Measurements from ENCODE around the gene GUCY2D. TPM values are rescaled to one million over a fixed set of nuclear protein-coding genes. Genes with fewer than 3 reads are reported as not detected.

Gene GUCY2D
- total RNA-seq, 1 donor: not detected

DNA sequence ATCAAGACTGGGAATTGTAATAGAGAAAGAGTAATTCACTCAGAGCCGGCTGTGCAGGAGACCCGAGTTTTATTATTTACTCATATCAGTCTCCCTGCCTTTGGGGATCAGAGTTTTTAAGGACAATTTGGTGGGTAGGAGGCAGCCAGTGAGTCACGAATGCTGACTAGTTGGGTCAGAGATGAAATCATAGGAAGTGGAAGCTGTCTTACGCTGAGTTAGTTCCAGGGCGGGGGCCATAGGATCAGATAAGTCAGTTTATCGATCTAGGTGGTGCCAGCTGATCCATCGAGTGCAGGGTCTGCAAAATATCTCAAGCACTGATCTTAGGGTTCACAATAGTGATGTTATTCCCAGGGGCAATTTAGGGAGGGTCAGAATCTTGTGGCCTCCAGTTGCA lies 20.2 kb upstream of the GUCY2D start:
- TF ChIP-seq, protein P1, sequence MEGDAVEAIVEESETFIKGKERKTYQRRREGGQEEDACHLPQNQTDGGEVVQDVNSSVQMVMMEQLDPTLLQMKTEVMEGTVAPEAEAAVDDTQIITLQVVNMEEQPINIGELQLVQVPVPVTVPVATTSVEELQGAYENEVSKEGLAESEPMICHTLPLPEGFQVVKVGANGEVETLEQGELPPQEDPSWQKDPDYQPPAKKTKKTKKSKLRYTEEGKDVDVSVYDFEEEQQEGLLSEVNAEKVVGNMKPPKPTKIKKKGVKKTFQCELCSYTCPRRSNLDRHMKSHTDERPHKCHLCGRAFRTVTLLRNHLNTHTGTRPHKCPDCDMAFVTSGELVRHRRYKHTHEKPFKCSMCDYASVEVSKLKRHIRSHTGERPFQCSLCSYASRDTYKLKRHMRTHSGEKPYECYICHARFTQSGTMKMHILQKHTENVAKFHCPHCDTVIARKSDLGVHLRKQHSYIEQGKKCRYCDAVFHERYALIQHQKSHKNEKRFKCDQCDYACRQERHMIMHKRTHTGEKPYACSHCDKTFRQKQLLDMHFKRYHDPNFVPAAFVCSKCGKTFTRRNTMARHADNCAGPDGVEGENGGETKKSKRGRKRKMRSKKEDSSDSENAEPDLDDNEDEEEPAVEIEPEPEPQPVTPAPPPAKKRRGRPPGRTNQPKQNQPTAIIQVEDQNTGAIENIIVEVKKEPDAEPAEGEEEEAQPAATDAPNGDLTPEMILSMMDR (IDR thresholded peaks at IDR 0.05; ENCODE audit: insufficient read depth, low read length): no peak
- no peak overlapping the region for H3K4me3 ChIP-seq (ENCODE audit: low read depth, low read length)
- DNase-seq (ENCODE audit: low read depth): peak; percentile 67

DNA sequence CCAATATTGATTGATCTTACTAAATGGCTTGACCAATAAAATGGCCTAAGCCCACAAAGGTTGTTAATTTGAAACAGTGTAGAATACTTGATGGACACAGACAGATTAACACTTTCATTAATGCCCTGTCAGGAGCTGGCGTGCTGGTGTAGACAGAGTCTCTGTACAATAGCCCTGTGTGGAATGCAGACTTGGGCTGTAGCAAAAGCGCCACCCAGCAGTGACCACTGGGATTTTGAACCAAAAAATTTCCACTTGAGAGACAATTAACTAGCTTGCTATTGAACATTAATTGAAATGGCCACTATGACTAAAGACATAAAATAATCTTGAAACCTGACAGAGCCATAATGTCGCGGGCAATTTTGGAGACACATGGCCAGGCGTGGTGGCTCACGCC lies 19.7 kb upstream of the GUCY2D start:
- peak; percentile 49 for DNase-seq (ENCODE audit: low read depth)
- TF ChIP-seq, protein P1 (IDR thresholded peaks at IDR 0.05; ENCODE audit: insufficient read depth, low read length): peak; percentile 32
- no peak overlapping the region for H3K4me3 ChIP-seq (ENCODE audit: low read depth, low read length)

DNA sequence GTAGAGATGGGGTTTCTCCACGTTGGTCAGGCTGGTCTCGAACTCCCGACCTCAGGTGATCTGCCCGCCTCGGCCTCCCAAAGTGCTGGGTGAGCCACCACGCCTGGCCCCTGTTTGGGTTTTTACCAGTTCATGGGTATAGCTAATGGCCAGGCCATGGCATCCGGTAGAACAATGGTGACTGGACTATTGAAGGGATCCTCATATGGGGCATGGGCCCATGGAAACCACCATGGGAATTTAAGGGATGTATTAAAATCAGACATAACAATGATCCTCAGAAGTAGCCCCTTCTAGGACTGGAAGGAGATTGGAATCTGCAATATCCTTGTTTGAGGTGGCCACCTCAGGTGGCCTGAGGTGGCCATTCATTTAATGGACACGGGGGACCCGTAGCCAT lies 17.5 kb upstream of the GUCY2D start:
- no peak overlapping the region for H3K4me3 ChIP-seq (ENCODE audit: low read depth, low read length)
- no peak for DNase-seq (ENCODE audit: low read depth)
- TF ChIP-seq, protein P1 (IDR thresholded peaks at IDR 0.05; ENCODE audit: insufficient read depth, low read length): no peak

DNA sequence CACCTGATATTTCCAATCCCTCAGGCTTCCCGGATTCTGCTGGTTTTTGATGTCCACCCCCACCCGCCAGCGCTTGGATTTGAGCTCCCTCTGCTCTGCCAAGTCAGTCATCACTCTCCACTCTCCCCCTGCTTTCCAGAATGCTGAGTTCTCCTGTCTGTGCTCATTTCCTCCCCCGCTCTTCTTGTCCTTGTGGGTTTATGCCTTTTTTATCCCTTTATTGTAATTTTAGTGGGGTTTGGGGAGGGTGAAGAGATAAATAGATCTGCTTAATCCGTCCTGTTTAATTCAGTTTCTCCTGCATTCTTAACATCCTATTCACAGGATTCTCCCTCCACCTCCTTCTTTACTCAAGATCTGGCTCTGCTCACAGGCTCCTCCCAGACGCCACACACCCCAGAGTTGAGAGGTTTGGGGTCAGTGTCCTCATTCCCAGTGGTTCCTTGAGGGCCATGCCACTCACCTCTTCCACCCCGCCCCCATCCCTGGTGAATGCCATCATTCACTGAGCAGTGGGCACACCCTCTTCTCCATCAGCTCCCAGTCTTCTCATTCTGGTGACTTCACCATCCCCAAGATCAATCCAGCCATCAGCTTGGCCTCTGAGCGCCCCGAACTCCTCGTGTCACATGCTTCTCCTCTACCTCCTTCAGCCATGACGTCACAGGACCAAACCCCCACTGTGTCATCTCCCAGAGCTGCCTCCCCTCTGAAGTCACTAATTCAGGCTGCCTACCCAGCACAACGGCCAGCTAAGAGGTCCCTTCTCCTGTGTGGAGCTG lies 15.1 kb upstream of the GUCY2D start:
- TF ChIP-seq, protein P1 (IDR thresholded peaks at IDR 0.05; ENCODE audit: insufficient read depth, low read length): no peak
- DNase-seq (ENCODE audit: low read depth): peak; percentile 49

DNA sequence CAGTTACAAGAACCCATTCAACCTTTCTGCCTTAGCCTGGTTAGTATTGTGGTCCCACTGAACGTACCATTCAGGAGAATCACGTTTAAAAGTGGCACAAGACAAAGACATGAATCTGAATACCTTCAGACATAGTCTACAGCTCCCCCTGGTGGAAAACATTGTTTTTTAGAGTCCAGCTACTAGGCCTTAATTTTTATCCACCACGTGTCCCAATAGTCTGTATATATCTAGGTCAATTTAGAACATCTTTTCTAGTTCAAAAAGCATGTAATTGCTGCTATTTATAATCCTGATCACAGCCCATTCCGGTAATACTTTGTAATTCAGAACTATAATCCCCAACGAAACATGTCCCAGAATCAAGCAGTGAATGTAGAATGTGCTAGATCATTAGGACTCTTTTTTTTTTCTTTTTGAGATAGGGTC lies 13.7 kb upstream of the GUCY2D start:
- peak; percentile 94 for DNase-seq (ENCODE audit: low read depth)
- no peak overlapping the region for H3K4me3 ChIP-seq (ENCODE audit: low read depth, low read length)
- TF ChIP-seq, protein P1 (IDR thresholded peaks at IDR 0.05; ENCODE audit: insufficient read depth, low read length): peak; percentile 57

More for the DNA sequence above, 15.1 kb upstream of the GUCY2D start:
- H3K4me3 ChIP-seq (ENCODE audit: low read depth, low read length): no peak overlapping the region

DNA sequence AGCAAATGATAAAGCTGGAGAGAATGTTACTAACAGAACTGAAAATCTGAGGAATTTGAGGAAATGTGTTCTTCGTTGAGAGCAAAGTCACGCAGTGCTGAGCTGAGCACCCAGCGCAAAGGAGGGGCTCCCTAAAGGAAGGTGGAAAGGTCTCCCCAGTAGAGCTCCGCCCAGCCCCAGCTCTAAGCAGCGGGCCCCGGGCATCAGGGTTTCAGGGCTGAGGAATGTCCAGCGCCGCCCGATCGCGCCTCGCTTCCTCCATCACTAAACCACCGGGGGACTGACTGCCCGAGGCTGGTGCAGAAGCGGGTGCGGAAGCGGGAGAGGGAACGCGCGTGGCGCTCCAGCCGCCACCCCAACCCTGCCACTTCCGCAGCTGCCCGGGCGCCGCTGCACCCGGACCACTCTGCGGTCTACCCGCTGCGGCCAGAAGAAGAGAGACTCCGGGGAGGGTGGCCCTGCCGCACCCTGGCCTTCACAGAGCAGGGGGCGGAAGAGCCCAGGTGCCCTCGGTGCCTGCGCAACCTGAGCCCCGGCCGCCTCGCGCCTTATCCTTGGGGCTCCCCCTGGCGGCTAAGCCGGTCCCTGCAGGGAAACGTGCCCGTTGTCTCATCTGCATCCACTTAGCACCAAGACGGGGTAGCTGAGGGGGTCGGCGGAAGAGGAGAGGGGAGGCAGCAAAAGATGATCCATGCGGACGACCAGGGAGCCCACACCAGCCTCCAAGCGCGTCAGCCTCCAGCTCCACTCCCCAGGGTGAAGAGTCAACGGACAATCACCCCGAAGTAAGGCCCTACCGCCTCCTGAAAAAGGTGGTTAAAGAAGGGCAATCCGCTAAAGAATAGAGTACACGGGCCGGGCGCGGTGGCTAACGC lies 12.4 kb upstream of the GUCY2D start:
- peak; percentile 60 for DNase-seq (ENCODE audit: low read depth)
- H3K4me3 ChIP-seq (ENCODE audit: low read depth, low read length): peak overlapping the region; percentile 71
- TF ChIP-seq, protein P1 (IDR thresholded peaks at IDR 0.05; ENCODE audit: insufficient read depth, low read length): peak; percentile 97
